ENCODE measurements around the gene RELL2. TPM values are rescaled to one million over a fixed set of nuclear protein-coding genes. Genes with fewer than 3 reads are reported as not detected.

RELL2 gene
- total RNA-seq, 3 donors from 2014 or later (not counting 1 experiment from before 2014, with no cell fraction given) = 5.7 to 6.6 (median 6.1) TPM

DNA sequence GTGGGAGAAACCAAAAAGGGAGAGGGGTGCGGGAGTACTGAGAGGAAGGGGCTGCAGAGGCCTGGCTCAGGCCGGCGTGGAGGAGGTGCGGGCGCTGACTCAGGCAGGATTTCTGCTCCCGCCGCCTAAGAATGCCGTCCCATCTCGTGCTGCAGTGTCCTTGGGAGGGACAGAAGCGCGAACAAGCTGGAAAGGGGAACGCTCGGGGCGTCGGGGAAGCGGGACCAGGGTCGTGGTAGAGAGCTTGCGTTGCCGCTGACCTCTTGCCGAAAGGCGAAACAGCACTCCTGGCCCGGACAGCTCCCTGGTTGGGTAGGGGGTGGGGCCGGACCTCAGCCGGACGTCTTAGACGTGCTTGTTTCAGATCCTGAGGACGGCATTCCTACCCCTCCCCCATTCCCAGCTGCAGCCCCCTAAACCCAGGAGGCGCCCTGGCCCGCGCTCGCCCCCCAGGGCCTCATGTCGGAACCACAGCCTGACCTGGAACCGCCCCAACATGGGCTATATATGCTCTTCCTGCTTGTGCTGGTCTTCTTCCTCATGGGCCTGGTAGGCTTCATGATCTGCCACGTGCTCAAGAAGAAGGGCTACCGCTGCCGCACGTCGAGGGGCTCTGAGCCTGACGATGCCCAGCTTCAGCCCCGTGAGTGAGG, 1.1 kb downstream of the RELL2 start:
- TF ChIP-seq, protein P1, sequence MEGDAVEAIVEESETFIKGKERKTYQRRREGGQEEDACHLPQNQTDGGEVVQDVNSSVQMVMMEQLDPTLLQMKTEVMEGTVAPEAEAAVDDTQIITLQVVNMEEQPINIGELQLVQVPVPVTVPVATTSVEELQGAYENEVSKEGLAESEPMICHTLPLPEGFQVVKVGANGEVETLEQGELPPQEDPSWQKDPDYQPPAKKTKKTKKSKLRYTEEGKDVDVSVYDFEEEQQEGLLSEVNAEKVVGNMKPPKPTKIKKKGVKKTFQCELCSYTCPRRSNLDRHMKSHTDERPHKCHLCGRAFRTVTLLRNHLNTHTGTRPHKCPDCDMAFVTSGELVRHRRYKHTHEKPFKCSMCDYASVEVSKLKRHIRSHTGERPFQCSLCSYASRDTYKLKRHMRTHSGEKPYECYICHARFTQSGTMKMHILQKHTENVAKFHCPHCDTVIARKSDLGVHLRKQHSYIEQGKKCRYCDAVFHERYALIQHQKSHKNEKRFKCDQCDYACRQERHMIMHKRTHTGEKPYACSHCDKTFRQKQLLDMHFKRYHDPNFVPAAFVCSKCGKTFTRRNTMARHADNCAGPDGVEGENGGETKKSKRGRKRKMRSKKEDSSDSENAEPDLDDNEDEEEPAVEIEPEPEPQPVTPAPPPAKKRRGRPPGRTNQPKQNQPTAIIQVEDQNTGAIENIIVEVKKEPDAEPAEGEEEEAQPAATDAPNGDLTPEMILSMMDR (IDR thresholded peaks at IDR 0.05) = peak; percentile 59
- peak overlapping the region; percentile 86 for H3K4me3 Mint-ChIP-seq
- WGBS (ENCODE audit: insufficient coverage) = 7% methylated on average over 40 of the region's 40 CpGs
- peak; percentile 40 to 41 (median 40) for ATAC-seq
- H3K36me3 ChIP-seq (ENCODE audit: control insufficient read depth, insufficient read depth, low read length) = peaks cover 6% of the 10 kb centered on the region
- H3K27ac ChIP-seq (ENCODE audit: low read length) = peak overlapping the region; percentile 15
- no peaks in the 10 kb centered on the region for H3K27me3 ChIP-seq (ENCODE audit: control insufficient read depth, insufficient read depth, low read length)
- H3K4me1 ChIP-seq (ENCODE audit: control insufficient read depth, insufficient read depth, low read length) = peaks cover 30% of the 10 kb centered on the region
- no peaks in the 10 kb centered on the region for H3K9me3 Mint-ChIP-seq
- peak overlapping the region; percentile 87 for H3K4me3 ChIP-seq (ENCODE audit: low read length)
- H3K36me3 Mint-ChIP-seq = no peaks in the 10 kb centered on the region
- no peaks in the 10 kb centered on the region for H3K27me3 Mint-ChIP-seq (ENCODE audit: low read depth in 2 of 2)
- peak; percentile 45 to 79 for DNase-seq
- H3K9me3 ChIP-seq (ENCODE audit: control insufficient read depth, insufficient read depth, low read length) = no peaks in the 10 kb centered on the region
- H3K27ac Mint-ChIP-seq = peak overlapping the region; percentile 8 to 84
- intact Hi-C loops (cut with micrococcal nuclease) = loop anchor here (2.0 to 5.0 kb wide), 3 partner anchors 19 to 46 kb away; partner anchors contain the start of genes ARAP3 and DIAPH1
- peaks cover 22 to 36% of the 10 kb centered on the region in 2 donors for H3K4me1 Mint-ChIP-seq

DNA sequence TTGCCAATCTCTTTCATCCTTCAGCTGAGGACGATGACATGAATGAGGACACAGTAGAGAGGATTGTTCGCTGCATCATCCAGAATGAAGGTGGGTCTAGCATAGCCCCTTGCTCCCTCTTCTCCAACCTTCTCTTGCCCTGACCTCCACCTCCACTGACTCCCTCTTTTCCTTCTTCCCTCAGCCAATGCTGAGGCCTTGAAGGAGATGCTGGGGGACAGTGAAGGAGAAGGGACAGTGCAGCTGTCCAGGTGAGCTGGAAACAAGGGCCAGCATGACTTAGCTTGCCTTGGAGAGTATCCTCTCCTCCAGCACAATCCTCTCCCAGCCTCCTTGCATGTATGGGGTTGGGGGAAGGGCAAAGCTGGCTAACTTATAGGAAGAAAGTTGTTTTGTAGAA, 2.0 kb downstream of the RELL2 start:
- Histone ChIP-seq H3K4me1 (ENCODE audit: control insufficient read depth, insufficient read depth, low read length) (peaks cover 30% of the 10 kb centered on the region), H3K27me3 (ENCODE audit: control insufficient read depth, insufficient read depth, low read length) (no peaks in the 10 kb centered on the region), H3K27ac (ENCODE audit: low read length) (no peak overlapping the region), H3K36me3 (ENCODE audit: control insufficient read depth, insufficient read depth, low read length) (peaks cover 7% of the 10 kb centered on the region), H3K9me3 (ENCODE audit: control insufficient read depth, insufficient read depth, low read length) (no peaks in the 10 kb centered on the region), H3K4me3 (ENCODE audit: low read length) (no peak overlapping the region)
- H3K4me3 Mint-ChIP-seq = peak overlapping the region; percentile 86
- peak overlapping the region in 1 of 2 donors; percentile 8 for H3K27ac Mint-ChIP-seq
- no peak for DNase-seq
- TF ChIP-seq, protein P1 (IDR thresholded peaks at IDR 0.05) = no peak
- H3K4me1 Mint-ChIP-seq = peaks cover 22 to 36% of the 10 kb centered on the region in 2 donors
- H3K36me3 Mint-ChIP-seq = no peaks in the 10 kb centered on the region
- intact Hi-C loops (cut with micrococcal nuclease) = loop anchor here (5.0 kb wide), 2 partner anchors 44 to 46 kb away; partner anchors contain the start of gene ARAP3
- H3K9me3 Mint-ChIP-seq = no peaks in the 10 kb centered on the region
- whole genome bisulfite sequencing (ENCODE audit: insufficient coverage) = 94% methylated on average over 2 of the region's 2 CpGs
- no peaks in the 10 kb centered on the region for H3K27me3 Mint-ChIP-seq (ENCODE audit: low read depth in 2 of 2)
- ATAC-seq = no peak

DNA sequence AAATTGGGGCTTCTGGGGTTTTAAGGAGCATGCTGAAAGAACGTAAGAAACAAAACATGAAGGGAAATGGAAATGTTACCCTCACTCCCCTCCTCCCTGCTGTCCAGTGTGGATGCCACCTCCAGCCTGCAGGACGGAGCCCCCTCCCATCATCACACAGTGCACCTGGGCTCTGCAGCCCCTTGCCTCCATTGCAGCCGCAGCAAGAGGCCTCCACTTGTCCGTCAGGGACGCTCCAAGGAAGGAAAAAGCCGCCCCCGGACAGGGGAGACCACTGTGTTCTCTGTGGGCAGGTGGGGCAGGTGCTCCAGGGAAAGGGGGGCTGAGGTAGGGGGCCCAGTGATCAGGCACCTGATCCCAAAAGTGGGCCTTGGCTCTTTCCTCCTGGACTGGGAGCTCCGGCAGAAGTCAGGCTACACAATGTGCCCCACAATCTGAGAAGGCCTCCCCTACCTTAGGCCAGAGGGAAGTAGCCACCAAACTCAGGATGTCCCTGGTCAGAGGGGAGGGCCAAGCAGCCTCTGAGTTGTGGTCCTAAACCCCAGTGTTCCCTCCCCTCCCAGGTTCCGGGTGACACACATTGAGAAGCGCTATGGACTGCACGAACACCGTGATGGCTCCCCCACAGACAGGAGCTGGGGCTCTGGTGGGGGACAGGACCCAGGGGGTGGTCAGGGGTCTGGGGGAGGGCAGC, 2.7 kb downstream of the RELL2 start:
- Mint-ChIP-seq H3K4me3 (no peak overlapping the region), H3K36me3 (no peaks in the 10 kb centered on the region), H3K27me3 (ENCODE audit: low read depth in 2 of 2) (no peaks in the 10 kb centered on the region), H3K9me3 (no peaks in the 10 kb centered on the region), H3K4me1 (peaks cover 22 to 30% of the 10 kb centered on the region in 2 donors), H3K27ac (no peak overlapping the region)
- 97% methylated on average over 12 of the region's 12 CpGs for WGBS (ENCODE audit: insufficient coverage)
- H3K36me3 ChIP-seq (ENCODE audit: control insufficient read depth, insufficient read depth, low read length) = peaks cover 12% of the 10 kb centered on the region
- H3K27me3 ChIP-seq (ENCODE audit: control insufficient read depth, insufficient read depth, low read length) = no peaks in the 10 kb centered on the region
- H3K4me1 ChIP-seq (ENCODE audit: control insufficient read depth, insufficient read depth, low read length) = peaks cover 30% of the 10 kb centered on the region
- ATAC-seq = no peak
- no peak for DNase-seq
- H3K4me3 ChIP-seq (ENCODE audit: low read length) = no peak overlapping the region
- no peak overlapping the region for H3K27ac ChIP-seq (ENCODE audit: low read length)
- intact Hi-C loops (cut with micrococcal nuclease) = loop anchor here (5.0 kb wide), 2 partner anchors 43 to 47 kb away; partner anchors contain the start of gene ARAP3
- TF ChIP-seq, protein P1 (IDR thresholded peaks at IDR 0.05) = no peak
- no peaks in the 10 kb centered on the region for H3K9me3 ChIP-seq (ENCODE audit: control insufficient read depth, insufficient read depth, low read length)

All from natural killer cell (primary cell).